Measurements from ENCODE around the gene RMC1. TPM values are rescaled to one million over a fixed set of nuclear protein-coding genes. Genes with fewer than 3 reads are reported as not detected.

RMC1 gene
- total and polyA plus RNA-seq, 2 of the 13 experiments (the other 11 are each of a cell fraction or from before 2014, with no cell fraction given): 9.4 to 19.5 TPM

DNA sequence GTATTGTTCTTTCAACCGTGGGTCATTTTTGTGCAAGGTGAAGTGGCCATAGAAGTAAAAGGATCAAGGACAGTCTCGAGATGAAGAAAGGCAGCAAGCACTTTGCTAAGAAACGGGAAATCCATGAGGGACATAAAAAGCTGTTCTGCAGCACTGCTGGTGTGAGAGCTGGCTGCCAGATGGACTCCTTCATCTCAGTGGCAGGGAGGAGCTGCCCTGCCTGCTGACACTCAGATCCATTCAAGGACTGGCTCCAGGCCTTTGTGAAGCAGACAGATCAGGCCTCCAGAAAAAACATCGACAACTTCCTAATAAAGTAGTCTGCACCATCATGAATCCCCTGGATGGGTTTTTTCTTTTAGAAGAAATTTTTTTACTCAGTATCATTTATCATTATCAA lies 29.5 kb downstream of the RMC1 start:
- no peaks in the 10 kb centered on the region for H3K9me3 ChIP-seq (ENCODE audit: low read length)
- no peaks in the 10 kb centered on the region for H4K20me1 ChIP-seq (ENCODE audit: insufficient read depth, low read length)
- H2AFZ ChIP-seq (ENCODE audit: low read length): no peak overlapping the region
- in situ Hi-C loops (cut with HindIII; ENCODE audit: extremely low pct_ligation_motif_present, low pct_unique_long_range_greater_than_20kb): no loop called here
- H3K9ac ChIP-seq (ENCODE audit: insufficient read depth, low read depth, low read length): no peak overlapping the region
- intact Hi-C loops (cut with micrococcal nuclease; ENCODE audit: unreplicated experiment): no loop called here
- DNase-seq (ENCODE audit: low spot score) (no peak), FAIRE-seq (no peak), ATAC-seq (no peak)
- CTCF ChIA-PET (ENCODE audit: low intra/inter-chr PET ratio, low total read pairs): no interaction called here
- H3K27me3 ChIP-seq (ENCODE audit: control insufficient read depth in 1 of 2, insufficient read depth in 2 of 2, low read length in 2 of 2): no peaks in the 10 kb centered on the region
- no peak overlapping the region for H3K4me2 ChIP-seq (ENCODE audit: low read depth, low read length)
- H3K36me3 ChIP-seq (replicated peaks in 1 of 2; ENCODE audit: control insufficient read depth in 1 of 2, insufficient read depth in 2 of 2, low read length in 2 of 2): peaks cover 31 to 86% of the 10 kb centered on the region in 2 experiments
- POLR2A ChIA-PET: no interaction called here
- H3K27ac ChIP-seq (ENCODE audit: extremely low read length, insufficient read depth, low read length): no peak overlapping the region
- no peaks in the 10 kb centered on the region for H3K79me2 ChIP-seq (ENCODE audit: insufficient read depth, low read length)
- H3K4me1 ChIP-seq (ENCODE audit: insufficient read depth, low read length): peaks cover 10% of the 10 kb centered on the region
- TF ChIP-seq ZNF263 (CRISPR knock-in tag; IDR thresholded peaks at IDR 0.05): no peak
- TF ChIP-seq ZNF879 (CRISPR knock-in tag; IDR thresholded peaks at IDR 0.05): no peak
- no peak for TF ChIP-seq ZNF563 (CRISPR knock-in tag; IDR thresholded peaks at IDR 0.05)
- TF ChIP-seq, protein P1, sequence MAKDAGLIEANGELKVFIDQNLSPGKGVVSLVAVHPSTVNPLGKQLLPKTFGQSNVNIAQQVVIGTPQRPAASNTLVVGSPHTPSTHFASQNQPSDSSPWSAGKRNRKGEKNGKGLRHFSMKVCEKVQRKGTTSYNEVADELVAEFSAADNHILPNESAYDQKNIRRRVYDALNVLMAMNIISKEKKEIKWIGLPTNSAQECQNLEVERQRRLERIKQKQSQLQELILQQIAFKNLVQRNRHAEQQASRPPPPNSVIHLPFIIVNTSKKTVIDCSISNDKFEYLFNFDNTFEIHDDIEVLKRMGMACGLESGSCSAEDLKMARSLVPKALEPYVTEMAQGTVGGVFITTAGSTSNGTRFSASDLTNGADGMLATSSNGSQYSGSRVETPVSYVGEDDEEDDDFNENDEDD (CRISPR knock-in tag; IDR thresholded peaks at IDR 0.05; ENCODE audit: borderline replicate concordance): no peak
- TF ChIP-seq, protein P2, sequence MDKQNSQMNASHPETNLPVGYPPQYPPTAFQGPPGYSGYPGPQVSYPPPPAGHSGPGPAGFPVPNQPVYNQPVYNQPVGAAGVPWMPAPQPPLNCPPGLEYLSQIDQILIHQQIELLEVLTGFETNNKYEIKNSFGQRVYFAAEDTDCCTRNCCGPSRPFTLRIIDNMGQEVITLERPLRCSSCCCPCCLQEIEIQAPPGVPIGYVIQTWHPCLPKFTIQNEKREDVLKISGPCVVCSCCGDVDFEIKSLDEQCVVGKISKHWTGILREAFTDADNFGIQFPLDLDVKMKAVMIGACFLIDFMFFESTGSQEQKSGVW (CRISPR knock-in tag; IDR thresholded peaks at IDR 0.05; ENCODE audit: borderline replicate concordance): no peak
- TF ChIP-seq TP53 (CRISPR knock-in tag; conservative IDR thresholded peaks at IDR 0.05): no peak
- H3K4me3 ChIP-seq (replicated peaks in 1 of 3; ENCODE audit: insufficient read depth in 1 of 3, low read depth in 2 of 3, low read length in 3 of 3): no peak overlapping the region
- no TSS peak for BruUV-seq (replicated peaks)
- WGBS (ENCODE audit: low lambda C conversion rate): 95% methylated on average over 4 of the region's 4 CpGs

DNA sequence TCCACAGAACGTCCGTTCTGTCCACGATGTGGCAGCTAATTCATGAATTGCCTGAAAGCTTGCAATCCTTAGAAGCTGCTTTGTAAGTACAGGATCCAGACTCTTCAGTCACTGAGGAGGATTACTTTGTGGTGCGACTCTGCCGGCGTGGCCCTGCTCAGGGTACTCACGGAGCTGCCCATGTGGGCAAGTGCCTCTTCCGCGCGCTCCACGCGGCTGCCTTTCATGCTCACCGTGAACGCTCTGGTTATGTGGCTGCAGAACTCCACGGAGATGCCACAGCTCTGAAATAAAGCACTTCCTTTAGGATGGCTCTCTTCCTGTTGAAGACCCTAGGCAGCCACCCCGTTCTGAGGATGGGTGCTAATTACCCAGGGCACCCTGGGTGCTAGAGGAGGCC lies 31.0 kb downstream of the RMC1 start:
- no peaks in the 10 kb centered on the region for H4K20me1 ChIP-seq (ENCODE audit: insufficient read depth, low read length)
- H3K4me2 ChIP-seq (ENCODE audit: low read depth, low read length): no peak overlapping the region
- no peaks in the 10 kb centered on the region for H3K79me2 ChIP-seq (ENCODE audit: insufficient read depth, low read length)
- FAIRE-seq (no peak), ATAC-seq (no peak), DNase-seq (ENCODE audit: low spot score) (no peak)
- H3K36me3 ChIP-seq (replicated peaks in 1 of 2; ENCODE audit: control insufficient read depth in 1 of 2, insufficient read depth in 2 of 2, low read length in 2 of 2): peaks cover 33 to 95% of the 10 kb centered on the region in 2 experiments
- H3K27me3 ChIP-seq (ENCODE audit: control insufficient read depth in 1 of 2, insufficient read depth in 2 of 2, low read length in 2 of 2): no peaks in the 10 kb centered on the region
- BruUV-seq (replicated peaks): no TSS peak
- H2AFZ ChIP-seq (ENCODE audit: low read length): no peak overlapping the region
- H3K27ac ChIP-seq (ENCODE audit: extremely low read length, insufficient read depth, low read length): no peak overlapping the region
- ChIA-PET CTCF (ENCODE audit: low intra/inter-chr PET ratio, low total read pairs) (no interaction called here), POLR2A (no interaction called here)
- no peak overlapping the region for H3K4me3 ChIP-seq (replicated peaks in 1 of 3; ENCODE audit: insufficient read depth in 1 of 3, low read depth in 2 of 3, low read length in 3 of 3)
- H3K9ac ChIP-seq (ENCODE audit: insufficient read depth, low read depth, low read length): no peak overlapping the region
- TF ChIP-seq POLR2A (IDR thresholded peaks at IDR 0.05; ENCODE audit: insufficient read depth in 1 of 2, low read depth in 2 of 2, low read length in 2 of 2) (no peak), RFX1 (IDR thresholded peaks at IDR 0.05) (no peak)
- in situ Hi-C loops (cut with HindIII; ENCODE audit: extremely low pct_ligation_motif_present, low pct_unique_long_range_greater_than_20kb) (no loop called here), intact Hi-C loops (cut with micrococcal nuclease; ENCODE audit: unreplicated experiment) (no loop called here)
- H3K4me1 ChIP-seq (ENCODE audit: insufficient read depth, low read length): peaks cover 15% of the 10 kb centered on the region
- WGBS (ENCODE audit: low lambda C conversion rate): 96% methylated on average over 15 of the region's 16 CpGs
- H3K9me3 ChIP-seq (ENCODE audit: low read length): no peaks in the 10 kb centered on the region

Data from HepG2 (cell line).